ENCODE measurements around the gene COQ8B. TPM values are rescaled to one million over a fixed set of nuclear protein-coding genes. Genes with fewer than 3 reads are reported as not detected.
A peak's percentile ranks its signal among the peaks of the same experiment; 100 is the strongest.

The COQ8B gene
- total RNA-seq, 1 donor from 2014 or later: 58.6 TPM

DNA sequence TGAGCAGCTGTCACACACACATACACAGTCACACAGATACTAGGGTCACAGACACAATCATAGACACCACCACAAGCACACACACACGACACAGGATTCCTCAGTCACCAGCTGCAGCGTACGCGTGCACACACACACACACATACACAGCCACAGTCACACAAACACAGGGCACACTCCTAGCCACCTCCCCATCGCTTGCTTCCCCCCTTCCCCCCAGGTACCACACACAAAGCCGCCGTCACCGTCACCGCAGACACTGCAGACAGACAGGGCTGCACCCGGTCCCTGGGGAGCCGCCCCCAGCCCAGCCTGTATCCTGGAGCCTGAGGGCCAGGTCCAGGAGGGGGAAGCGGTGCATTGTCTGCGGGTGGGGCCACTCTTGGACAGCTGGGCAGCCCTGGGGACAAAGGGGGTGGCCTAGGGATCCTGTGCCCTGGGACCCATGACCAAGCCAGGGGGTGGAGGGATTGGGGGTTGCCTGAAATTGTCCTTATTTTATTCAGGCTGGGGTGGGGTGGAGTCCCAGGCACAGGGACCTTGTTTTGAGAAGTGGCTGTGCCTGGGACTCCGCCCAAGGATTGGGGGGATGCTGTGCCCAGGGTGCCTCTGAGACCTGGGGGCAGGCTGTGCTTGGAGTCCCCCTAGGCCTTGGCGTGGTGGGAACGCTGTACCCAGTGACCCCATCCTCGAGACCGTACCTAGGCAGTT is 27.2 kb downstream of the COQ8B start:
- no peak for DNase-seq (ENCODE audit: low spot score, unreplicated experiment)
- peak overlapping the region; percentile 60 for H3K4me3 Mint-ChIP-seq (ENCODE audit: low read depth)

DNA sequence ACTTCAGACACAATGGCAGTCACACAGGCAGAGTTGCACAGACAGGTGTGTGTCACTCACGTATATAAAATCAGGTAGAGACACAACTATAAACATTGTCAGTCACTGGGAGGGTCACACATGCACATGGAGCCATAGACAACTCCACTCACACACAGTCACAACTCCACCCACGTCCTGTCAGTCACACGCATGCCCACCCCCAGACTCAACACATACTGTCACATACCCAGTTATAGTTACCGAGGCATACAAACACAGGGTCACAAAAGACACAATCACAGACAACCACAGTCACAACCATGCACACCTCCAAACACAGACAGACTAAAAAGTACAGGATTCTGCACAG is 27.7 kb downstream of the COQ8B start:
- DNase-seq (ENCODE audit: low spot score, unreplicated experiment): no peak
- Mint-ChIP-seq H3K36me3 (ENCODE audit: insufficient read depth) (peaks cover 12% of the 10 kb centered on the region), H3K9me3 (ENCODE audit: low read depth) (no peaks in the 10 kb centered on the region), H3K4me3 (ENCODE audit: low read depth) (no peak overlapping the region), H3K27ac (no peak overlapping the region), H3K27me3 (no peaks in the 10 kb centered on the region), H3K4me1 (ENCODE audit: low read depth) (no peaks in the 10 kb centered on the region)
- TF ChIP-seq, protein P1, sequence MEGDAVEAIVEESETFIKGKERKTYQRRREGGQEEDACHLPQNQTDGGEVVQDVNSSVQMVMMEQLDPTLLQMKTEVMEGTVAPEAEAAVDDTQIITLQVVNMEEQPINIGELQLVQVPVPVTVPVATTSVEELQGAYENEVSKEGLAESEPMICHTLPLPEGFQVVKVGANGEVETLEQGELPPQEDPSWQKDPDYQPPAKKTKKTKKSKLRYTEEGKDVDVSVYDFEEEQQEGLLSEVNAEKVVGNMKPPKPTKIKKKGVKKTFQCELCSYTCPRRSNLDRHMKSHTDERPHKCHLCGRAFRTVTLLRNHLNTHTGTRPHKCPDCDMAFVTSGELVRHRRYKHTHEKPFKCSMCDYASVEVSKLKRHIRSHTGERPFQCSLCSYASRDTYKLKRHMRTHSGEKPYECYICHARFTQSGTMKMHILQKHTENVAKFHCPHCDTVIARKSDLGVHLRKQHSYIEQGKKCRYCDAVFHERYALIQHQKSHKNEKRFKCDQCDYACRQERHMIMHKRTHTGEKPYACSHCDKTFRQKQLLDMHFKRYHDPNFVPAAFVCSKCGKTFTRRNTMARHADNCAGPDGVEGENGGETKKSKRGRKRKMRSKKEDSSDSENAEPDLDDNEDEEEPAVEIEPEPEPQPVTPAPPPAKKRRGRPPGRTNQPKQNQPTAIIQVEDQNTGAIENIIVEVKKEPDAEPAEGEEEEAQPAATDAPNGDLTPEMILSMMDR (IDR thresholded peaks at IDR 0.05; ENCODE audit: unreplicated experiment): no peak

More for the DNA sequence above, 27.2 kb downstream of the COQ8B start:
- Mint-ChIP-seq H3K27me3 (no peaks in the 10 kb centered on the region), H3K36me3 (ENCODE audit: insufficient read depth) (peaks cover 14% of the 10 kb centered on the region), H3K4me1 (ENCODE audit: low read depth) (no peaks in the 10 kb centered on the region), H3K27ac (no peak overlapping the region), H3K9me3 (ENCODE audit: low read depth) (no peaks in the 10 kb centered on the region)
- TF ChIP-seq, protein P1 (IDR thresholded peaks at IDR 0.05; ENCODE audit: unreplicated experiment): no peak

DNA sequence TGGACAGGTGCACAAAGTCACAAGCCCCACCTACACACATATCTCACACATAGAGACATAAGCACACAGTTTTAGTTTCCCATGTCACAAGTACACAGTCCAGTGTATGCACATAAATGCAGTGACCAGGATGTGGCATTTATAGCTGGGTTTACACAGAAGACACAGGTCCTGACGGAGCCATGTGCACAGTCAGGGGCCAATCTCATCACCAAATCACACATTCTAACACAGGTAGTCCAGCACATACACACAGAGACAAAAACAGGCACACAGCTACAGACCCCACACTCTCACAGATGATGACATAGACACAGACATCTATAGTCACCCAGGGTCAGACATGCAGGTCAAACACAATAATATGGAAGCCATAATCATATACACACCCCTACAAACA is 28.4 kb downstream of the COQ8B start:
- no peak overlapping the region for H3K27ac Mint-ChIP-seq
- TF ChIP-seq, protein P1 (IDR thresholded peaks at IDR 0.05; ENCODE audit: unreplicated experiment): no peak

DNA sequence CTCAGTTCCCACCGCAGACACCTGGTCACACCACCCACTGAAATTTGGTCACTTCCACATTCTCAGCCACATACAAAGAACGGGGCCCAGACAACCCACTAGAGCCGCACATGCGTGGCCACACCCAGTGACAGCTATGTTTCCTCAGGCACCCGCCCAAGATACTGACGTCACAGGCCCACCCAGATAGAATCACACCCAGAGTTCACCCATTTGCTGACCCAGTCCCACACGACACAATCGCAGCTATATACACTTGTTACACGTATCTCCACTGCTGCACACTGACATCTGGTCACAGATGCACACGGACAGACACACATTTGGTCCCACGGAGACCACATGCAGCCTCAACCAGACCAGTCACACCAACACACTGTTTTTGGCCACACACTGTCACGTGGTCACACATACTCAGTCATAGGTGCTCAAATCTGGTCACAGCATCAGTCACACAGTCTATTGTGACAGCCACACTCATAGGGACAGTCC is 29.1 kb downstream of the COQ8B start:
- Mint-ChIP-seq H3K27me3 (no peaks in the 10 kb centered on the region), H3K4me3 (ENCODE audit: low read depth) (no peak overlapping the region), H3K27ac (no peak overlapping the region), H3K4me1 (ENCODE audit: low read depth) (no peaks in the 10 kb centered on the region), H3K36me3 (ENCODE audit: insufficient read depth) (peaks cover 10% of the 10 kb centered on the region), H3K9me3 (ENCODE audit: low read depth) (no peaks in the 10 kb centered on the region)
- DNase-seq (ENCODE audit: low spot score, unreplicated experiment): no peak
- TF ChIP-seq, protein P1 (IDR thresholded peaks at IDR 0.05; ENCODE audit: unreplicated experiment): no peak

More for the DNA sequence above, 28.4 kb downstream of the COQ8B start:
- Mint-ChIP-seq H3K4me3 (ENCODE audit: low read depth) (no peak overlapping the region), H3K27me3 (no peaks in the 10 kb centered on the region), H3K4me1 (ENCODE audit: low read depth) (no peaks in the 10 kb centered on the region), H3K9me3 (ENCODE audit: low read depth) (no peaks in the 10 kb centered on the region), H3K36me3 (ENCODE audit: insufficient read depth) (peaks cover 12% of the 10 kb centered on the region)
- no peak for DNase-seq (ENCODE audit: low spot score, unreplicated experiment)

DNA sequence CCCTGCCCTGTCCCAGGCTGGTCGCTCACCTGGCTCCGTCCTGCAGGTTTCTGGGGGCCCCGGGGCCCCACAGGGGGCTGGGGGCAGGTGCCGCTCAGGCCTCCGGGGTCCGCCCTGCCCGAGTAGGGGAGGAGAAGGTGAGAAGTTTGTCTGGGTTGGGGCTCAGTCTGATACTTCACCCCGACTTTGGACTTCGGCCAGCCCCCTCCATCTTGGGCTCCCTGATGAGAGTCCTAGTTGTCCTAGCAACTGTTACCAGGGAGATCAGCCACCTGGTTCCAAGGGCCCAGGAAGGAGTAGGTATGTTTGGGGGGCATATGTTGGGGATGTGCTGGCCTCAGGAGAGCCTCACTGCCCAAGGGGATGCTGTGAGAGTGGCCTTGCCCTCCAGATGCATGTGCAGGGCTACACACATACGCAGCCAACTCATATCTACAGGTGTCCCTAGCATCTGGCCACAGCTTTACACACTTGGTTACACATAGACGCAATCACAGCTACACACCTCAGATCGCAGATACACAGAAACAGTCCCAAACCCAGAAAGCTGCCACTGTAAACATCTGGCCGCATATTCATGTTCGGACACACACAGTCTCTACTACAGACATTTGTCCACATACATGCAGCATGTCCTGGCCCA is 29.7 kb downstream of the COQ8B start:
- Mint-ChIP-seq H3K4me3 (ENCODE audit: low read depth) (no peak overlapping the region), H3K4me1 (ENCODE audit: low read depth) (no peaks in the 10 kb centered on the region), H3K9me3 (ENCODE audit: low read depth) (no peaks in the 10 kb centered on the region), H3K27ac (no peak overlapping the region), H3K36me3 (ENCODE audit: insufficient read depth) (peaks cover 8% of the 10 kb centered on the region), H3K27me3 (no peaks in the 10 kb centered on the region)
- TF ChIP-seq, protein P1 (IDR thresholded peaks at IDR 0.05; ENCODE audit: unreplicated experiment): no peak
- DNase-seq (ENCODE audit: low spot score, unreplicated experiment): no peak
